Prostate gland (tissue), 2 donors: Measurements from ENCODE around the gene TKFC. TPM values are rescaled to one million over a fixed set of nuclear protein-coding genes. Genes with fewer than 3 reads are reported as not detected.

Source experiments
- DNase-seq: peaks from one replicate; pipeline ENCODE4 v3.0.0-alpha.2; 2019; ENCODE audit warnings: low spot score
- H3K27ac ChIP-seq, 2 donors: fragments of 200-600 bp; sonication (generic); 2 replicates each; pipeline ENCODE4 v1.5.1; 2017 to 2019
- H3K27me3 ChIP-seq: fragments of 200-600 bp; sonication (generic); replicated peaks from 2 replicates; pipeline ENCODE4 v1.5.1; 2019; ENCODE audit not compliant: insufficient read depth
- H3K36me3 ChIP-seq, 2 donors: fragments of 200-600 bp; sonication (generic); 1 replicate in 1 of 2; 2 replicates in 1 of 2; pipeline versions ENCODE4 v1.5.1 to v1.8.1; 2017 to 2019
- H3K4me1 ChIP-seq: fragments of 200-600 bp; sonication (generic); replicated peaks from 2 replicates; pipeline ENCODE4 v1.5.1; 2019
- H3K4me3 ChIP-seq, 2 donors: fragments of 200-600 bp; sonication (generic); 2 replicates each; pipeline ENCODE4 v1.5.1; 2017 to 2019
- H3K9me3 ChIP-seq: fragments of 200-600 bp; sonication (generic); 2 replicates; pipeline ENCODE4 v1.5.1; 2017
- POLR2A ChIP-seq: fragments of 450-650 bp; IDR thresholded peaks from one replicate; pipeline ENCODE4 v1.6.1; 2016; ENCODE audit warnings: antibody characterized with exemption, mild to moderate bottlenecking
- POLR2AphosphoS5 ChIP-seq: sonication (generic); formaldehyde crosslinking; IDR thresholded peaks from one replicate; pipeline ENCODE4 v1.6.1; 2017; ENCODE audit warnings: antibody characterized with exemption
- WGBS: methylation state at CpG from one replicate; pipeline ENCODE4 v1.1.5; 2018; 5-methylcytosine and 5-hydroxymethylcytosine counted together
- intact Hi-C: fragments of 100-400 bp; cut with DNase I; formaldehyde crosslinking; loops from one replicate; pipeline ENCODE4 v1.14.2; 2022
- total RNA-seq, 2 donors: library from RNA; depleted of rRNA; stranded (reverse); fragments of >200 nt; gene quantifications; one replicate each; pipeline ENCODE4 v1.1.0, GENCODE V29; 2016
- TF ChIP-seq, protein P1 (sequence below), 4 experiments: fragments of 200-600 bp in 2 of 4; fragments of 450-650 bp in 2 of 4; sonication (generic) in 2 of 4; IDR thresholded peaks; 1 replicate in 3 of 4; 2 replicates in 1 of 4; pipeline ENCODE4 v1.5.1; 2016 to 2019; ENCODE audit warnings: antibody characterized with exemption in 4 of 4, mild to moderate bottlenecking in 2 of 4, moderate library complexity in 2 of 4

Gene TKFC
- total RNA-seq, 2 donors from 2014 or later = 52.8 to 79.3 TPM

DNA sequence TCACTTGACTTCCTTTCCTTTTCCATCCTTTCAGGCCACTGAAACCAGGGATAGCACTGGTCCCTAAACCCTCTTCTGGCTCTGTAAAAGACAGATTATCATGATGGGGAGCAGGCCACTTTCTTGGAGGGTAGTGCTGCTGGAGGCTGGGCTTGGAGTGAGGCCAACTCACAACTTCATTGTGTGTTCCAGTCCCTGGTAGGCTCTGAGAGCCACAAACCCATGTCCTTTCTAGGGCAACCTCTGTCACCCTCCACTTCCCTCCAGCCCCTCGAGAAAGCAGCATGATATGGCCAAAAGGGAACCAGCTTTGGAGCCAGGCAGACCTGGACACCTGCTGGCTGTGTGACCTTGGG is 2.3 kb downstream of the TKFC start:
- Histone ChIP-seq H3K36me3 (no peaks in the 10 kb centered on the region), H3K4me3 (no peak overlapping the region), H3K27ac (no peak overlapping the region), H3K27me3 (no peaks in the 10 kb centered on the region), H3K4me1 (no peaks in the 10 kb centered on the region), H3K9me3 (no peaks in the 10 kb centered on the region)
- DNase-seq = no peak
- intact Hi-C loops = loop anchor here (10.0 kb wide), 1 partner anchor 1781 kb away; no protein-coding TSS in a partner anchor
- TF ChIP-seq, protein P1, sequence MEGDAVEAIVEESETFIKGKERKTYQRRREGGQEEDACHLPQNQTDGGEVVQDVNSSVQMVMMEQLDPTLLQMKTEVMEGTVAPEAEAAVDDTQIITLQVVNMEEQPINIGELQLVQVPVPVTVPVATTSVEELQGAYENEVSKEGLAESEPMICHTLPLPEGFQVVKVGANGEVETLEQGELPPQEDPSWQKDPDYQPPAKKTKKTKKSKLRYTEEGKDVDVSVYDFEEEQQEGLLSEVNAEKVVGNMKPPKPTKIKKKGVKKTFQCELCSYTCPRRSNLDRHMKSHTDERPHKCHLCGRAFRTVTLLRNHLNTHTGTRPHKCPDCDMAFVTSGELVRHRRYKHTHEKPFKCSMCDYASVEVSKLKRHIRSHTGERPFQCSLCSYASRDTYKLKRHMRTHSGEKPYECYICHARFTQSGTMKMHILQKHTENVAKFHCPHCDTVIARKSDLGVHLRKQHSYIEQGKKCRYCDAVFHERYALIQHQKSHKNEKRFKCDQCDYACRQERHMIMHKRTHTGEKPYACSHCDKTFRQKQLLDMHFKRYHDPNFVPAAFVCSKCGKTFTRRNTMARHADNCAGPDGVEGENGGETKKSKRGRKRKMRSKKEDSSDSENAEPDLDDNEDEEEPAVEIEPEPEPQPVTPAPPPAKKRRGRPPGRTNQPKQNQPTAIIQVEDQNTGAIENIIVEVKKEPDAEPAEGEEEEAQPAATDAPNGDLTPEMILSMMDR (IDR thresholded peaks at IDR 0.05) = no peak
- no peak for TF ChIP-seq POLR2AphosphoS5
- no peak for TF ChIP-seq POLR2A
- 93% methylated on average over 1 of the region's 1 CpG for WGBS

DNA sequence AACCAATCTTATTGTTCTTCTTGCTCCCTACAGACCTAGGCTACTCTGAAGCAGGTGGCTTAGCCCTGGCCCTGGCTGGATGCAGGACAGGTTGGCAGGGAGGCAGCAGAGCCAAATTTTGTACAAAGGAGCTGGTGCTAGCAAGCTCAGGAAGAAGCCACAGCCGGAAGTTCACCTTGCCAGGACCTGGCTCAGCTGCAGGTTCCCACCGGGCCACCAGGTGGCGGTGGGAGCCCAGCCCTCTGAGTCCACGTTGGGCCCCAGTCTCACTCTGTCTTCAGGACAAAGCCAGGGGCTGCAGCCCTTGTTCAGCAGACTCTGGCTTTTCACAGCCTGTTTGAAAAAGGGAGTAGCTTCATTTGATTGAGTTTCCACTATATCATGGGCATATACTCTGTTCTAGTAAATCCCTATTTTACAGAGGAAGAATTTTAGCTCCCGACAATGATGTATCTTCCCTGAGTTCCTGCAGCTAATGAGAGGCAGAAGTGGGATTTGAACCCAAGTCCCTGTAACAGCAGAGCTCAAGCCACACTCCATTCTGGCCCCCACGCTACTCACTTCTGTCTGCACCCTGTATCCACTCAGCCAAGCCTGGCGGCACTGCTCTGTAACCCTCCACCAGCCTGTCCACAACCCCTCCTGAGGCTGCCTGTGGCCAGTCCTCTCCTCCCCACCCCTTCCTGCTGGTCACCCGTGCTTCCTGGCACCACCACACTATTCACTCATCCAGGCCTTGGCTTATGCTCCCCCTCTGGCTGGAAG is 3.3 kb downstream of the TKFC start:
- peak overlapping the region; percentile 28 to 39 for H3K27ac ChIP-seq
- peak; percentile 82 for DNase-seq
- no peaks in the 10 kb centered on the region for H3K4me1 ChIP-seq
- H3K27me3 ChIP-seq = no peaks in the 10 kb centered on the region
- TF ChIP-seq POLR2A (no peak), POLR2AphosphoS5 (peak; percentile 80)
- TF ChIP-seq, protein P1 (IDR thresholded peaks at IDR 0.05) = peak; percentile 96 to 99 (median 98)
- no peak overlapping the region for H3K4me3 ChIP-seq
- H3K36me3 ChIP-seq = no peaks in the 10 kb centered on the region
- intact Hi-C loops = loop anchor here (2.0 to 10.0 kb wide), 2 partner anchors 48 to 1782 kb away; no protein-coding TSS in a partner anchor
- 28% methylated on average over 8 of the region's 8 CpGs for whole genome bisulfite sequencing
- no peaks in the 10 kb centered on the region for H3K9me3 ChIP-seq

DNA sequence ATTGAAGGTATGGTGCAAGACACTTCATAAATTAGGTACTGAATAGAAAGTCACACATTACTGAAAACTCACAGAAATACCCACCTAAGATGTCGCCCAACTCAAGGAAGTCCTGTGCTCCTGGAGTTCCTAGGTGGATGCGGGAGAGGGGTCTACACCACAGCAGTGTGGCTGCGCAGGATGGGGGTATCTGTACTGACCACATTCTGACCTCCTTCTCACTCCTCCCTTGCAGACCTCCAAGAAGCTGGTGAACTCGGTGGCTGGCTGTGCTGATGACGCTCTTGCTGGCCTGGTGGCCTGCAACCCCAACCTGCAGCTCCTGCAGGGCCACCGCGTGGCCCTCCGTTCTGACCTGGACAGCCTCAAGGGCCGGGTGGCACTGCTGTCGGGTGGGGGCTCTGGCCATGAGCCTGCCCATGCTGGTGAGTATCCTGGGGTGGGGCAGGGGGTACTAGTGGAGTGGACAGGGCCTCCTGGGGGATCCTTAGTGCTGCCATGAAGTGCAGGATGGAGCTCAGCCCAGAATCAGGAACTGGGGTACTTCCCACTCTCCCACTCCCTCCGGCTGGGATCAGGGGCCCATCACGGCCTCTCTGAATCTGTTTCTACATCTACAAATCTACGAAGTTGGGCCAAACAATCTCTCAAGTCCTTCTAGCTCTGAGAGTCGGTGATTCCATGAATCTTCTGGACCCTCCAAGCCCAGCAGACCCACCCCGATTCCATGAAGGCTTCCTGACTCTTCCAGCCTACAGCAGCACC is 4.9 kb downstream of the TKFC start:
- Histone ChIP-seq H3K4me1 (no peaks in the 10 kb centered on the region), H3K36me3 (peaks cover 0 to 9% of the 10 kb centered on the region in 2 donors), H3K4me3 (no peak overlapping the region), H3K9me3 (no peaks in the 10 kb centered on the region), H3K27me3 (no peaks in the 10 kb centered on the region), H3K27ac (no peak overlapping the region)
- no peak for DNase-seq
- TF ChIP-seq POLR2A (no peak), POLR2AphosphoS5 (no peak)
- TF ChIP-seq, protein P1 (IDR thresholded peaks at IDR 0.05) = no peak
- intact Hi-C loops = loop anchor here (2.0 to 10.0 kb wide), 2 partner anchors 47 to 1783 kb away; no protein-coding TSS in a partner anchor
- 98% methylated on average over 15 of the region's 15 CpGs for WGBS

DNA sequence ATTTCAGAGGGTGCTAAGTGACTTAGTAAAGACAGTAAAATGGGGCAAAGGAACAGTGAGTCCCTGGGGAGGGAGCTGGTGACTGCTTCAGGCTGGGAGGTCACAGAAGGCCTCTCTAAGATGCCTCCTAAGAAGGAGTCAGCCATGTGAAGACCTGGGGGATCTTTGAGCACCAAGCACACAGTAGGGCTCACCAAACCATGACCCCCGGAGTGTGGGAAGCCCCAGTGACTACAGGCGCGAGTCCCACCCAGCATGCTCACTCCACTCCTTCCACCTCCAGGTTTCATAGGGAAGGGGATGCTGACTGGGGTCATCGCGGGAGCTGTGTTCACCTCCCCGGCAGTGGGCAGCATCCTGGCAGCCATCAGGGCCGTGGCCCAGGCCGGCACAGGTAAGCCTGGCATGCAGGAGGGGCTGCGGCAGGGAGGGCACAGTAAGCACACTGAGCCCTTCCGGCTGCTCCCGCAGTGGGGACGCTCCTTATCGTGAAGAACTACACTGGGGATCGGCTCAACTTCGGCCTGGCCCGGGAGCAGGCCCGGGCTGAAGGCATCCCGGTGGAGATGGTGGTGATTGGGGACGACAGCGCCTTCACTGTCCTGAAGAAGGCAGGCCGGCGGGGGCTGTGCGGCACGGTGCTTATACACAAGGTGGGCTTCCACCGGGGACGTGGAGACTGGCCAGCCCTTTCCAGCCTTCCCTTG is 5.9 kb downstream of the TKFC start:
- no peaks in the 10 kb centered on the region for H3K27me3 ChIP-seq
- no peak for DNase-seq

More for the DNA sequence above, 5.9 kb downstream of the TKFC start:
- TF ChIP-seq, protein P1 (IDR thresholded peaks at IDR 0.05) = no peak
- TF ChIP-seq POLR2AphosphoS5 (no peak), POLR2A (no peak)
- H3K36me3 ChIP-seq = peaks cover 0 to 9% of the 10 kb centered on the region in 2 donors
- H3K4me3 ChIP-seq = no peak overlapping the region
- H3K4me1 ChIP-seq = no peaks in the 10 kb centered on the region
- H3K27ac ChIP-seq = no peak overlapping the region
- no peaks in the 10 kb centered on the region for H3K9me3 ChIP-seq
- intact Hi-C loops = loop anchor here (10.0 kb wide), 1 partner anchor 1784 kb away; no protein-coding TSS in a partner anchor
- 93% methylated on average over 26 of the region's 26 CpGs for WGBS
